GM19455 (cell line): ENCODE measurements around the gene DCAF10.
A peak's percentile ranks its signal among the peaks of the same experiment; 100 is the strongest.
"Not testable (repeated sequence)": the region's sequence is repeated elsewhere in the genome, so short reads cannot be mapped to it uniquely, and the experiment has no call there.

Experiments used
- ATAC-seq: cut with Tn5 transposase; IDR thresholded peaks from one replicate; pipeline ENCODE4 v1.9.1; 2021; ENCODE audit not compliant: unreplicated experiment

Gene DCAF10

GRCh38 chr9:37800631-37801286, at the start of gene DCAF10:
Gene DCAF10, plus strand, starts transcription at chr9:37800797. Its CDS starts 70 bp downstream, at chr9:37800867.
- ATAC-seq: peak; percentile 64

DNA sequence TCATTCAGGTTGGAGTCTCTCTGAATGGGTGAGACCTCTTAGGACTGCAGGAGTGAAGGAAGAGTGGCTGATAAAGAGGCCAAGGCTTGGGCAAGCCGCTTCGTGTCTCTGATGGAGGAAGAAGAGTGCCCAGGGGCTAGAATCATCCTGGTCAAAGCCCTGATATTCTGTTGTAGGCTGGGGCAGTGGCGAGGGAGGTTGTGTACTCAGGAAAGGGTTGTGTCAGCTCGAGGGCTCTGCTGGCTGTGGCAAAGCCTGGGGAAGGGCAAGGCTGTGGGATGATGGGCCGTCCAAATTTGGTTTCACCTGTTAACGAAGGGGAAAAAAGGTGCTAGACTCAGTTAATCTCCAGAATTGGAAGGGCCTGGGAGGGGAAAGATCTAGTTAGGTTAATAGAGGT, 49.4 kb upstream of the DCAF10 start:
- ATAC-seq: no peak

- ATAC-seq: not testable (repeated sequence)
Observed at GRCh38 chr9:37751704-37752103, 48.9 kb upstream of the DCAF10 start.

- not testable (repeated sequence) for ATAC-seq
Observed at GRCh38 chr9:37752112-37752511, 48.5 kb upstream of the DCAF10 start.

- no peak for ATAC-seq
Observed at GRCh38 chr9:37752642-37753488, 47.7 kb upstream of the DCAF10 start.

GRCh38 chr9:37753489-37754190, 47.0 kb upstream of the DCAF10 start, which contains the start of gene TRMT10B:
Gene TRMT10B, plus strand, starts transcription at chr9:37753805. Its CDS starts 8,127 bp downstream, at chr9:37761932.
- peak; percentile 86 for ATAC-seq

DNA sequence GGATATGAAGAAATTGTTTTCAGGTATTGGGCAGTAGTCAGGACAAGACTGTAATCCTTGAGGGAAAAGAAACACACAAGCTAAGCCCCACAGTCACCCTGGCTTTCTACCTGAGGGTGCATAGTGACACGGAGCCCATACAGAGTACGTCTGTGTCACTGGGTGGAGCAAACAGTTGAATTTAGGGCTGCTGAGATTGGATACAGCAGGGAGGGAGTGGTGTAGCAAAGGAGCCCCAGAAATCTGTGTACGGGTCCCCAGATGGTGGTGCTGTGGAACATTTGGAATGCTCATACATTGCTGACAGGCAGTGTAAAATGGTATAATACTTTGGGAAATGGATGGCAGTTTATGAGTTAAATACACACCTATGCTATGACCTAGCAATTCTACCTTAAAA, 41.9 kb upstream of the DCAF10 start:
- no peak for ATAC-seq

DNA sequence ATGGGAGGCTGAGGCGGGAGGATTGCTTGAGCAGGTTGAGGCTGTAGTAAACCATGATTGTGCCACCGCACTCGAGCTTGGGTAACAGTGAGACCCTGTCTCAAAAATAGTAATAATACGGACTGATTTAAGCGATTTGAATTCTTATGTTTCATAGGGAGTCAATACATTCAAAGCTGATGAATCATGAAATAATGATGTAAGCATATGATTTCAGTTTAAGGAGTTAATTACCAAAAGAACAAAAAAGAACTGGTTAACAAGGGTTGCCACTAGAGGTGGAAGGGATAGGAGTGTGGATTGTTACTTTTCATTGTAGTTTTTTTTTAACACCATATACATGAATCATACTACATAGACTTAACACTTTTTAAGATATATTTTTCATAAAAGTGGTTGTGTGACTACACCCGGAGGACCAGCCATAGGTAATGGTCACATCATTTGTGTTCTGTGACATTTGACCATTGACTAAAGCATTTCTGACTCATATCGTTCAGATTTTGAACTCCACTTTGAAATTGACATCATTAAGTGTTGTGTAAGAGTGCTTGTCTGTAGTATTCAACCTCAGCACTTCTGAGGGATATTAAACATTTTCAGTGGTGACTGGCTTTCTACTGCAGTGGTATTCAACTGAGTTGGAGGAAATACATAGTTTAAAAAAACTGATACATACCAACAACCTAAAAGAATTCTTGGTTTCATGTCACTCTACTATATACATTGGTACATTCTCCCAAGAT, 40.0 kb upstream of the DCAF10 start:
- no peak for ATAC-seq

- ATAC-seq: no peak
Observed at GRCh38 chr9:37761511-37761910, 39.1 kb upstream of the DCAF10 start.

DNA sequence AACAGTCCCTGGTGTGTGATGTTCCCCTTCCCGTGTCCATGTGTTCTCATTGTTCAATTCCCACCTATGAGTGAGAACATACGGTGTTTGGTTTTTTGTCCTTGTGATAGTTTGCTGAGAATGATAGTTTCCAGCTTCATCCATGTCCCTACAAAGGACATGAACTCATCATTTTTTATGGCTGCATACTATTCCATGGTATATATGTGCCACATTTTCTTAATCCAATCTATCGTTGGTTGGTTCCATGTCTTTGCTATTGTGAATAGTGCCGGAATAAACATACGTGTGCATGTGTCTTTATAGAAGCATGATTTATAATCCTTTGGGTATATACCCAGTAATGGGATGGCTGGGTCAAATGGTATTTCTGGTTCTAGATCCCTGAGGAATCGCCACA, 35.3 kb upstream of the DCAF10 start:
- not testable (repeated sequence) for ATAC-seq

DNA sequence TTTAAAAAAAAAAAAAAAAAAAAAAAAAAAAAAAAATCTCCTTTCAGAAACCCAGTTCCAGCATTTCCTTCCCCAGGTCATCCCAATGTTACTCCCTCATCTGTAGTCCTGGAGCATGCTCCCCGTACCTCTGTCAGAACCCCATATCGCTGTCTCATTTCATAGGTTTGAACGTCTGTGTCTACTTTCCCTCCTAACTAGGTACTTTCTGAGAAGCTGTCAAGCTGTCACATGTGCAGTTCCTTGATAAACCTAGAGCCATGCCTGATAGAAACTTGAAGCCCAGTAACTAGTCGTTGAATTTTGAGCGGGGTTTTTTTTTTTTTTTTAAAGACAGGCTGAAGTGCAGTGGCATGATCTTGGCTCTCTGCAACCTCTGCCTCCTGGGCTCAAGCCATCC, 31.3 kb upstream of the DCAF10 start:
- no peak for ATAC-seq

DNA sequence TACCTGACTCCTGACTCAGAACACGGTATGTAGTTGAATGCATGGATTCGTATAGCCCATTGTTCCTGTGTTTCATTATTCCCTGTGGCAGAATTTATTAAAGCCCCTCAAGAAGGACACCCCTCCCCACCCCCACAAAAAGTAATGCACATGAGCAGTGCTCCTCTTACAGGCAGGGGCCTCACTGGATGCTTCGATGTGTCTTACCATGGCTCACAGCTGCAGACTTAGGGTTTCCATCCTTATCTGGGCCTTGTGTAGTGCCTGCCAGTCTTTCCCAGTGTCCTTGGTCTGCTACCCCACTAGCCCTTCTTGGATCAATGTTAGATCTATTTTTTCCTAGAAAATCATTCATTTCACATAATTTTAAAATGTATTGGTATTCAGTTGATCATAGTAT, 30.6 kb upstream of the DCAF10 start:
- ATAC-seq: no peak

DNA sequence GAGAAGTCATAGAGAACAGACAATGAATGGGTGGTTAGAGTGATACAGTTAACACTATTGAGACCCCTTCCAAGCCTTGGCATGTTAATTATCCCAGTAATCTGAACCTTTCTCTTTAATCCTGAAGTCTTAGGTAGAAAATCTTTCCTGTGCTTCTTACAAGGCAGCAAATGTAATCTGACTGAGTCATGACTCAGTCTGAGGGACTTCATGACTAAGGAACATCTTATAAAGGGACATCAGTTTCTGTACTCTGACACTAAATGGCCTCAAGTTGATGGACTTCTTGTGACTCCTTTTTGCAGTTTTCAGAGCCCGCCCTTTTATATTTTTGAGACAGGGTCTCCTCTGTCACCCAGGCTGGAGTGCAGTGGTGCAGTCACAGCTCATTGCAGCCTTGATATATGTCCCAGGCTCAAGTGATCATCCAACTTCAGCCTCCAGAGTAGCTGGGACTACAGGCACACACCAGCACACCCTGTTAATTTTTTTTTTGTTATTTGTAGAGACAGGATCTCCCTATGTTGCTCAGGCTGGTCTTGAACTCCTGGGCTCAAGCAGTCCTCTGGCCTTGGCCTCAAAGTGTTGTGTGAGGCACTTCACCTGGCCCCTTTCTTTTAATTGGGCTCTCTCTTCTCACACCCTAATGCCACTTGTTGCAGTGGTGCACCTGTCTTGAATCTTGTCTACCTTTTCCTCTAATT, 25.2 kb upstream of the DCAF10 start:
- no peak for ATAC-seq

- ATAC-seq: no peak
Observed at GRCh38 chr9:37776328-37776727, 24.3 kb upstream of the DCAF10 start.

- ATAC-seq: no peak
Observed at GRCh38 chr9:37778534-37778933, 22.1 kb upstream of the DCAF10 start.

- ATAC-seq: no peak
Observed at GRCh38 chr9:37784291-37784615, 16.3 kb upstream of the DCAF10 start.

DNA sequence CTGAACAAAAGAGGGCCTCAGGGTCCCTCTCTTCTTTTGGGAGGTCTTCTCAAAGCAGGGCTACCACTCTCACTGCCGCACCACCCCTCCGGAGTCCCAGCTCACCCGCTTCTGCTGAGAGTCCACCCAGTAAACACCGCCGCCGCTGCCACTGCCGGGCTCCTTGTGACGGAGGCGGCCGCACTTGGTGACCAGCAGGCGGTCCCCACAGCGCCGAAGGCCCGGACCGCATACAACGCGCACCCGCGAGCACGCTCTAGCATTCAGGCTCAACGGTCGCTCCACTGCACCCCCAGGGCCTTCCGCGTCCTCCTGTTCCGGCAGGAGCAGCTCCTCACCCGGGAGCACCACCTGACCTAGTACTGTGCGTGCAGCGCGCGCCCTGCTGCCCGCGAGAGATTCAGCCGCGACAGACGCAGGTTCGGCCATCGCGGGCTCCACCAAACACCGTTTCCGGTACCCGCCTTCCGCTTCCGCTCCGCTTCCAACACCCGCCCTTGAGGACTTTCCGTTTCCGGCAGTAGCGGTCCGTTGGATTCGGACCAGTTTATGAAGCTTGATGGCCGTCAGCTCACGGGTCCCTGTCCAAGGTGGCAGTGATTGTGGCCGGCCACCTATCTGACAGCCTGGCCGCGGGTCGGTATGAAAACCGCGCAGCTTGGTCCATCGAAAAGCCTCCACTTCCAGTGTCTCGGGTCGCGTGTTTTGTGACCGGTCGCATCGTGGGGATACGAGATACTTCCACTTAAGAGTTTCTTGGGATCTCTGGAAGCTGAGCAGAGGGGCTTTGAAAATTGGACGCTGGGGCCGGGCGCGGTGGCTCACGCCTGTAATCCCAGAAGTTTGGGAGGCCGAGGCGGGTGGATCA, 15.7 kb upstream of the DCAF10 start, which contains the start of gene EXOSC3:
Gene EXOSC3, minus strand, starts transcription at position 449 of the 868 bp plus-strand sequence. Its CDS starts 20 bp downstream, at position 429.
- peak; percentile 94 for ATAC-seq

DNA sequence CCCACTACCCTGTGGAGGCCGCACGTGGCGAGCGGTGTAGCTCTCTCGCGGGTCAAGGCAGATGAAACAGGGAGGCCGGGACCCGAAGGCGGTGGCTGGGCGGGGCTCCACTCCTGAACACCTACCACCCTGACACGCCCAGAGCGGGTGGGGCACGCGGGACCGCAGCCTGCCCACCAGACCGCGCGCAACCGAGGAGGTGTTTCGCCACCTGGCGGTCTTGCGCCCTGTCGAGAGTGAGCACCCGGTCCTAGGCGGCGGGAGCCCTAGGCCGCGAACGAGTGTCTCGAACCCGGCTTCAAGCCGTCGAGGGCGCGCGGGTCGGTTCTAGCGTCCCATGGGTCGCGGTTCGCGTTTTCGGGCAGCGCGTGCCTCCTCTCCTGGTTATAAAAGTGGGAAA, 13.5 kb upstream of the DCAF10 start:
- no peak for ATAC-seq

DNA sequence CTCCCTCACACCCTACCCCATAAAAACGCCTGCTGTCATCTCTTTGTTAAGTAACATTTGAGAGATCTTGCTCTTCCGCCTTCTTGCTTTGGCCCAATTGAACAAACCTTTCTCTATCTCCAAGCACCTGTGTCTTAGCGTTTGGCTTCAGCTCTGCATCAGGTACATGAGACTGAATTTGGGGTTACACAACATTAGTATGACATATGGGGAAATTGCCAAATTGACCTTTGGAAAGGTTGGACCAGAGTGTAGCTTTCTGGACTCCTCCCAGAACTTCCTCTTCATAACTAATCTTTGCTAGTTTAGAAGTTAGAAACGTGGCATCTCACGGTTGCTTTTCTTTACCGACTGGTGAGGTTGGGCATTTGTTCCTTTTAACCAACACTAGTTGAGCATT, 12.3 kb upstream of the DCAF10 start:
- no peak for ATAC-seq
